ENCODE data around the gene LRPAP1.

DNA sequence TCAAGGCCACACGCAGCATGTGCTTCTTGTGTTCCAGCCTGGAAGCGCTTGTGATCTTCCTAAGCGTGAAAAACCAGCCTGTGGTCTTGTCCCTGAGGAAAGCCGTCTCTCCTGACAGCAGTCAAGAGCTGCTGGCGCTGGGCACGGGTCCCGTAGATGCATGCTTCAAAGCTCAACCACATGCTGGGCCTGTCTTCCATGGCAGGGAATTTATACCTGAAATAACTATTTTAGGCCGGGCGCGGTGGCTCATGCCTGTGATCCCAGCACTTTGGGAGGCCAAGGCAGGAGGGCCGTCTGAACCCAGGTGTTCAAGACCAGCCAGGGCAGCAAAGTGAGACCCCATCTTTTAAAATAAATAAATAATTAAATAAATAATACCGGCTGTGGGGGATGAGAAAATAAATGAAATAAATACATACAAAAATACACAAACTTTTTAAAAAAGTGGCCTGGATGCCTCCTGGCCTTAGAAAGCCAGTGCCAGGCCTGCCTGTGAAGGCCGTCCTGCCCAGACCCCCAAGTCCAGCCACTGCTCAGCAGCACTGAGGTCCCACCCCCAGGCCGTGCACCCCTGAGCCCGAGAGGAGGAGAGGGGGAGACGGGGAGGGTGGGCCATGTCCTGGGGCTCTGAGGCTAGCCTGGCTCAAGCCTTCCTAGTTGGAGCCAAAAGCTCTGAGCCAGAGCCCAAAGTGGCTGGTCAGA lies 10.4 kb downstream of the LRPAP1 start:
- TF ChIP-seq, protein P1, sequence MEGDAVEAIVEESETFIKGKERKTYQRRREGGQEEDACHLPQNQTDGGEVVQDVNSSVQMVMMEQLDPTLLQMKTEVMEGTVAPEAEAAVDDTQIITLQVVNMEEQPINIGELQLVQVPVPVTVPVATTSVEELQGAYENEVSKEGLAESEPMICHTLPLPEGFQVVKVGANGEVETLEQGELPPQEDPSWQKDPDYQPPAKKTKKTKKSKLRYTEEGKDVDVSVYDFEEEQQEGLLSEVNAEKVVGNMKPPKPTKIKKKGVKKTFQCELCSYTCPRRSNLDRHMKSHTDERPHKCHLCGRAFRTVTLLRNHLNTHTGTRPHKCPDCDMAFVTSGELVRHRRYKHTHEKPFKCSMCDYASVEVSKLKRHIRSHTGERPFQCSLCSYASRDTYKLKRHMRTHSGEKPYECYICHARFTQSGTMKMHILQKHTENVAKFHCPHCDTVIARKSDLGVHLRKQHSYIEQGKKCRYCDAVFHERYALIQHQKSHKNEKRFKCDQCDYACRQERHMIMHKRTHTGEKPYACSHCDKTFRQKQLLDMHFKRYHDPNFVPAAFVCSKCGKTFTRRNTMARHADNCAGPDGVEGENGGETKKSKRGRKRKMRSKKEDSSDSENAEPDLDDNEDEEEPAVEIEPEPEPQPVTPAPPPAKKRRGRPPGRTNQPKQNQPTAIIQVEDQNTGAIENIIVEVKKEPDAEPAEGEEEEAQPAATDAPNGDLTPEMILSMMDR (IDR thresholded peaks at IDR 0.05; ENCODE audit: poor library complexity, severe bottlenecking): no peak
- TF ChIP-seq POLR2AphosphoS5 (IDR thresholded peaks at IDR 0.05) (no peak), EP300 (conservative IDR thresholded peaks at IDR 0.05; ENCODE audit: poor library complexity, severe bottlenecking) (no peak), EZH2 (IDR thresholded peaks at IDR 0.05; ENCODE audit: borderline replicate concordance, insufficient read depth, low read length, poor library complexity, severe bottlenecking) (no peak), MXI1 (conservative IDR thresholded peaks at IDR 0.05; ENCODE audit: poor library complexity, severe bottlenecking) (no peak)
- TF ChIP-seq, protein P2, sequence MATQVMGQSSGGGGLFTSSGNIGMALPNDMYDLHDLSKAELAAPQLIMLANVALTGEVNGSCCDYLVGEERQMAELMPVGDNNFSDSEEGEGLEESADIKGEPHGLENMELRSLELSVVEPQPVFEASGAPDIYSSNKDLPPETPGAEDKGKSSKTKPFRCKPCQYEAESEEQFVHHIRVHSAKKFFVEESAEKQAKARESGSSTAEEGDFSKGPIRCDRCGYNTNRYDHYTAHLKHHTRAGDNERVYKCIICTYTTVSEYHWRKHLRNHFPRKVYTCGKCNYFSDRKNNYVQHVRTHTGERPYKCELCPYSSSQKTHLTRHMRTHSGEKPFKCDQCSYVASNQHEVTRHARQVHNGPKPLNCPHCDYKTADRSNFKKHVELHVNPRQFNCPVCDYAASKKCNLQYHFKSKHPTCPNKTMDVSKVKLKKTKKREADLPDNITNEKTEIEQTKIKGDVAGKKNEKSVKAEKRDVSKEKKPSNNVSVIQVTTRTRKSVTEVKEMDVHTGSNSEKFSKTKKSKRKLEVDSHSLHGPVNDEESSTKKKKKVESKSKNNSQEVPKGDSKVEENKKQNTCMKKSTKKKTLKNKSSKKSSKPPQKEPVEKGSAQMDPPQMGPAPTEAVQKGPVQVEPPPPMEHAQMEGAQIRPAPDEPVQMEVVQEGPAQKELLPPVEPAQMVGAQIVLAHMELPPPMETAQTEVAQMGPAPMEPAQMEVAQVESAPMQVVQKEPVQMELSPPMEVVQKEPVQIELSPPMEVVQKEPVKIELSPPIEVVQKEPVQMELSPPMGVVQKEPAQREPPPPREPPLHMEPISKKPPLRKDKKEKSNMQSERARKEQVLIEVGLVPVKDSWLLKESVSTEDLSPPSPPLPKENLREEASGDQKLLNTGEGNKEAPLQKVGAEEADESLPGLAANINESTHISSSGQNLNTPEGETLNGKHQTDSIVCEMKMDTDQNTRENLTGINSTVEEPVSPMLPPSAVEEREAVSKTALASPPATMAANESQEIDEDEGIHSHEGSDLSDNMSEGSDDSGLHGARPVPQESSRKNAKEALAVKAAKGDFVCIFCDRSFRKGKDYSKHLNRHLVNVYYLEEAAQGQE (IDR thresholded peaks at IDR 0.05; ENCODE audit: borderline replicate concordance): no peak
